Activated T-cell treated with anti-CD3 and anti-CD28 coated beads, Interleukin-2, amount 50 U/mL, for 4 hours (primary cell): ENCODE measurements around the gene FBXL17. TPM values are rescaled to one million over a fixed set of nuclear protein-coding genes. Genes with fewer than 3 reads are reported as not detected.

Experiments used
- ATAC-seq, 2 donors: fragments of 200-7000 bp; cut with Tn5 transposase; one replicate each; pipeline ENCODE4 v1.10.0; 2021
- DNase-seq: peaks from one replicate; pipeline ENCODE4 v3.0.0-alpha.2; 2020
- H3K27me3 Mint-ChIP-seq: one replicate; pipeline ENCODE4 v1.8.0; 2021; ENCODE audit warnings: low read depth, mixed read lengths
- H3K36me3 Mint-ChIP-seq: one replicate; pipeline ENCODE4 v1.8.0; 2022; ENCODE audit warnings: mixed read lengths; ENCODE audit not compliant: insufficient read depth
- H3K4me1 Mint-ChIP-seq: one replicate; pipeline ENCODE4 v1.8.0; 2021; ENCODE audit warnings: low read depth, mixed read lengths
- H3K4me3 Mint-ChIP-seq: one replicate; pipeline ENCODE4 v1.8.0; 2021; ENCODE audit warnings: mild to moderate bottlenecking, moderate library complexity, mixed read lengths
- H3K9me3 Mint-ChIP-seq: one replicate; pipeline ENCODE4 v1.8.0; 2021; ENCODE audit warnings: mixed read lengths
- total RNA-seq, 3 donors: library from RNA; stranded (reverse); gene quantifications; one replicate each; pipeline ENCODE4 v1.2.1, GENCODE V29; 2021

Gene FBXL17
- total RNA-seq, 3 donors from 2014 or later, result 5.9 to 6.6 (median 6.5) TPM

DNA sequence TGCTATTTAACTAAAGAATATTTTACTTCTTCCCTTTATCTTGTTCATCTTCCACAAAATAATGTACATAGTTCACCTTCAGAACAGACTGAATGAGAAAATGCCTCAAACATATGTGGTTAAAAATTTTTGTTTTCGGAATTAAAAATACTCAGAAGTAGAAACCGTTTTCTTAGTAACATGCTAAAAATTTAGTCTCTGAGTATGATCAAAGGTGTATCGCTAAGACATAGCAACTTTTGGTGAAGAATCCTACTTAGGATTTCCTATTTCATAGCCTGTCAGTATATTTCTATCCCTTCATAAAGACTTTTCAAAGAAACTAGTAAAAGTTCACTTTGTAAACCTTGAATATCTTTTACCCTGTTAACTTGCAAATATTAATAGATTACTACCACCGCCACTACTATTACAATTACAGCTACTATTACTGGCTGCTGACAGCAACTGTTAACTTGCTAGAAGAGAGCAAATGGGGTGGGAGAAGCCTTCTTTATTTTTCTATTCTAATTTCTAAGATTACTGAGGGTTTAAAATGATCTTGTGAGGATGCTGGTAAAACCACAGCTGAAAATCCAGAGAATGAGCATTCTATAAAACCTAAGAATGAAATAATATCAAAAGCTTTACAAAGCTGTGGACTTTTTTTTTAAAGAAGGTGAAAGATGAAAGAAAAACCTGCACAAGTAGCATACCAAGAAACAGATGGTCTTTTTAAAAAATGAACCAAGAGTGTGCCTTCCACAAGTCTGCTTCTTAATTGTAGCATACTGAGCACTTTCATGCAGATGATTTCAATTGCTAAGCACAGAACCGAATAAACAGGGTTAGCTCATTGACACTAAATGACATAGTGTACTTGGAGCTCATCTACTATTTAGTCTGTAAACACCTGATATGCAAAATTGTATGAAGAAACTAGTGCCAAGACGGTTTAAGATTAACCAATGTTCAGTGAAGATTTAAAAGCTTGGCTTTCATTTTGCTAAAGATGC, 464.9 kb downstream of the FBXL17 start:
- Mint-ChIP-seq H3K4me3 (no peak overlapping the region), H3K36me3 (peaks cover 5% of the 10 kb centered on the region), H3K27me3 (no peaks in the 10 kb centered on the region), H3K9me3 (no peaks in the 10 kb centered on the region), H3K4me1 (peaks cover 6% of the 10 kb centered on the region)
- ATAC-seq (no peak), DNase-seq (no peak)

DNA sequence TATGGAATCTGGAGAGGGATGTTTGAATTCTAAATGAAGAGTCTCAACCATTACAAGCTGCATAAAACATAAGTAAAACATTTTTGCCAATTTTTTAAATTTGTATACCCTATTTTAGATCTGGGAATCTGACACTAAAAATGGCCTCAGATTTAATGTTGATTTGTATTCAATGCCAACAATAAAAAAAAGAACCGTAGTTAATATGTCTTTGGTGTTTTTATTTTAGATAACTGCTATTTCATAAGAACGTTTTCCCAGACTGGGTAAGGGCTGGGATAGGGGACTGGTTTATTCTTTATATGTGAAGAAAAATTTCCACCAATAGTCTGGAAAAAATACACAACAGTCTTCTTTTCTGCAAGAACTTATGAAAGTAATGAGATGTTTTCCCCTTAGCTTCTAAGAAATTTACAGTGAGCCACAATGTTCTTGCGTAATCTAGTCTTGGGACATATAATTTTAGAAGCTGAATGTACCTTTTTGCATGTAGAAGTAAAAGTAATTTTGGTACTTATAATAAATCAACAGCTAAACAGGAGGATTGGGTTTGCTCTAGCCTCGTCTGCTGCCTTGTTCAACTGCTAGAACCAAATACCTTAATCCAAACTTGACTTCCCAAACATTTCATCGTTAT, 466.6 kb downstream of the FBXL17 start:
- ATAC-seq (no peak), DNase-seq (no peak)
- Mint-ChIP-seq H3K27me3 (no peaks in the 10 kb centered on the region), H3K36me3 (peaks cover 4% of the 10 kb centered on the region), H3K9me3 (no peaks in the 10 kb centered on the region), H3K4me3 (no peak overlapping the region), H3K4me1 (peaks cover 6% of the 10 kb centered on the region)

DNA sequence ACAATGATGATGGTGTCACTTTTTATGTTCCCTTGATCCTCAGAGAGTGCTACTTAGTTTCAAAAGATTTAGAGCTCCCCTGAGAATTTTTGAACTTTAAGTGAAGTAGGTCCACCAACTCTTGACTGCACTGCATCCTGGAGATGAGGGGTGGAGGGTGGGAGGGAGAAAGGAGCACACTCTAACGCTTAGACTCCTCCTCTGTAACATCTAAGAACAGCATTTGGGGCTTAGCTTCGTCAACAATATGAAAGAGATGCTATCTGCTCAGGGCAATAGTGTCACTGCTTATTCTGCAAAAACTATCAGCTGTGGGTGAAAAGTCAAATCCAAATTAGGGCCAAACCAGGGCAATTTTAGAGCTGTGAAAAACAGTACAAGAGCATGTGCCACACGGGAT, 468.4 kb downstream of the FBXL17 start:
- H3K36me3 Mint-ChIP-seq, result peaks cover 5% of the 10 kb centered on the region
- no peak overlapping the region for H3K4me3 Mint-ChIP-seq
- peaks cover 2% of the 10 kb centered on the region for H3K4me1 Mint-ChIP-seq
- H3K27me3 Mint-ChIP-seq, result no peaks in the 10 kb centered on the region
- no peak for ATAC-seq
- DNase-seq, result no peak
- peaks cover 4% of the 10 kb centered on the region for H3K9me3 Mint-ChIP-seq

DNA sequence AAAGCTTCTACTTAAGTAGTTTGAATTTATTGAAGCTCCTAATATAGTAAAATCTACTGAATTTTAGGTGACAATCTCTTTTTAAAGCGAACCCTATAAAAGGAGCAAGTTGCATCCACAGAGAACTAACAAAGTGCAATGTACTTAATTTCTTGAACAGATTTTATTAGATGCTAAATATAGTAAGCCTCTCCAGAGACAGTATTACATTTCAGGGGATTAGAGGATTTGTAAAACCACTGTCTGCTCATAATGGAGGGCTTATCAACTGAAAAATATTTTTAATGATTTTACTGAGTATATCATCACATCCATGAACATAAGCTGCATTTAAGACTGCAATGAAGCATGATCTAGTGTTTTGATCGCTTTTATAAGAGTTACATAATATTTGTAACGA, 481.2 kb downstream of the FBXL17 start:
- Mint-ChIP-seq H3K4me3 (no peak overlapping the region), H3K4me1 (peaks cover 2% of the 10 kb centered on the region), H3K27me3 (no peaks in the 10 kb centered on the region), H3K9me3 (peaks cover 6% of the 10 kb centered on the region), H3K36me3 (peaks cover 18% of the 10 kb centered on the region)
- ATAC-seq (no peak), DNase-seq (no peak)

DNA sequence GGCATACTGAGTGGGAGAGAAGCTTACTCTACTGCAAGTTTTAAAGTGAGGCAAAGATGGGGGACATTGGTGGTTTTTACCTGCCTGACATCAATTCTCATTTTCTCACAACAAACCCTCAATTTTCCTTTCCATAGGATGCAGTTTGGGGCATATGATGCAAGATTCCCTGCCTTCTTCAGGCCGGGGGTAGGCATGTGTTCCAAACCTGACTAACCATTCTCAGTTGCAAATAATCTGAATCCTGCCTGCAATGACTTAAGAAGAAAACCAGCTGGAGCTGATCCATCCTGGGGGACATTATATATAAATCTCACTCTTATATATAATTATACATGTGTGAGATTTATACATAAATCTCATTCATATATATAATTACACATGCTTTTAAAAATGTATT, 487.5 kb downstream of the FBXL17 start:
- H3K27me3 Mint-ChIP-seq, result no peaks in the 10 kb centered on the region
- peaks cover 19% of the 10 kb centered on the region for H3K36me3 Mint-ChIP-seq
- H3K9me3 Mint-ChIP-seq, result peaks cover 3% of the 10 kb centered on the region
- DNase-seq (no peak), ATAC-seq (no peak)
- H3K4me1 Mint-ChIP-seq, result peaks cover 2% of the 10 kb centered on the region
- no peak overlapping the region for H3K4me3 Mint-ChIP-seq

DNA sequence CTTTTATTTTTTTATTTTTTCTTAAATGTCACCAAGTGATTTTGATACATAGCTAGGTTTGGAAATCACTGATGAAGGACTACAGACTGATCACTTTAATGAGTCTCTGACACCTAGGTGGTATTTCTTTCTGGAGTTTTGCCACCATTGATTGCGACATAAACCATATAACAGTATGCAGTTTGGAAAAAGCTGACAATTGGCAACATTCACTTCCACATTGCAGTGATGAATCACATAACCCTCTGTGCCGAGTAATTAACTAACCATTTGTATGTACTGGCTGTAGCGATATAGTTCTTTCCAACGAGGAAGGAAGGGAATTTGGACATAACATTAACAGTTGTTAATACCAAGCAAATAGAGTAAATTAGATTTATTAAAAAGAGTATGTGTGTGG, 488.3 kb downstream of the FBXL17 start:
- Mint-ChIP-seq H3K4me1 (peaks cover 1% of the 10 kb centered on the region), H3K9me3 (no peaks in the 10 kb centered on the region), H3K36me3 (peaks cover 15% of the 10 kb centered on the region), H3K27me3 (no peaks in the 10 kb centered on the region), H3K4me3 (no peak overlapping the region)
- no peak for ATAC-seq
- DNase-seq, result no peak

DNA sequence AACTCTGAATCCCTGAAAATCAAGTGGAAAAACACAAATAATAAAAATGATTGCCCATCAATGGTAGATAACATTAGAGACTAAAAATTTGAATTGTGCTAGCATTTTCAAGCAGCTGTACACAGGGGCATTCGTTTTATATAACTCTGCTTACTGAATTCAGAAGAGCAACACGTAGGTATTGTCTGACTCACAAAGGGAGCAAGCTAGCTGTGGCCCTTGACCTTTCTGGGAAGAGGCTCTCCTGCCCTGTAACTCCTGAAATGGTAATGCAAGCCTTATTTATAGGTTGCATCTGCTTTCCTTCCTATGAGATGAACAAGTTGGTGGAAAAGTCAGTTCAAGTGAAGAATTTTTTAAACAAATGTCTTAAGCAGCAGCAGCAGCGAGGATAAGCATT, 492.5 kb downstream of the FBXL17 start:
- DNase-seq (no peak), ATAC-seq (no peak)
- no peaks in the 10 kb centered on the region for H3K27me3 Mint-ChIP-seq
- no peaks in the 10 kb centered on the region for H3K9me3 Mint-ChIP-seq
- H3K36me3 Mint-ChIP-seq, result peaks cover 12% of the 10 kb centered on the region
- H3K4me3 Mint-ChIP-seq, result no peak overlapping the region
- H3K4me1 Mint-ChIP-seq, result peaks cover 6% of the 10 kb centered on the region

DNA sequence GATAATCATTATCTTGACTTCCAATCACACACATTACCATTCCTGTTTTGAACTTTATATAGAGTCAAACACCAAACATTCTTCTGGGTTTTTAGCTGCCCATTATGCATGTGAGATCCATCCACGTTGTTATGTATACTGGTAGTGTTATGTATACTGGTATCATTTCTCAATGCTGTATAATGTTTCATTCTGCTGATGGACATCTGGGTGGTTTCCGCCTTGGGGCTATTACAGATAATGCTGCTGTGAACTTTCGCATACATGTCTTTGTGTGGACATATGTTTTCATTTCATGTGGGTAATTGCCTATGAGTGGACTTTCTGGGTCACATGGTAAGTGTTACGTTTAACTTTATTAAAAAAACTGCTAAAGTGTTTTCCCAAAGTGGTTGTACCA, 493.4 kb downstream of the FBXL17 start:
- H3K27me3 Mint-ChIP-seq, result no peaks in the 10 kb centered on the region
- H3K36me3 Mint-ChIP-seq, result peaks cover 12% of the 10 kb centered on the region
- no peaks in the 10 kb centered on the region for H3K9me3 Mint-ChIP-seq
- H3K4me1 Mint-ChIP-seq, result peaks cover 6% of the 10 kb centered on the region
- no peak overlapping the region for H3K4me3 Mint-ChIP-seq
- DNase-seq, result no peak
- no peak for ATAC-seq

DNA sequence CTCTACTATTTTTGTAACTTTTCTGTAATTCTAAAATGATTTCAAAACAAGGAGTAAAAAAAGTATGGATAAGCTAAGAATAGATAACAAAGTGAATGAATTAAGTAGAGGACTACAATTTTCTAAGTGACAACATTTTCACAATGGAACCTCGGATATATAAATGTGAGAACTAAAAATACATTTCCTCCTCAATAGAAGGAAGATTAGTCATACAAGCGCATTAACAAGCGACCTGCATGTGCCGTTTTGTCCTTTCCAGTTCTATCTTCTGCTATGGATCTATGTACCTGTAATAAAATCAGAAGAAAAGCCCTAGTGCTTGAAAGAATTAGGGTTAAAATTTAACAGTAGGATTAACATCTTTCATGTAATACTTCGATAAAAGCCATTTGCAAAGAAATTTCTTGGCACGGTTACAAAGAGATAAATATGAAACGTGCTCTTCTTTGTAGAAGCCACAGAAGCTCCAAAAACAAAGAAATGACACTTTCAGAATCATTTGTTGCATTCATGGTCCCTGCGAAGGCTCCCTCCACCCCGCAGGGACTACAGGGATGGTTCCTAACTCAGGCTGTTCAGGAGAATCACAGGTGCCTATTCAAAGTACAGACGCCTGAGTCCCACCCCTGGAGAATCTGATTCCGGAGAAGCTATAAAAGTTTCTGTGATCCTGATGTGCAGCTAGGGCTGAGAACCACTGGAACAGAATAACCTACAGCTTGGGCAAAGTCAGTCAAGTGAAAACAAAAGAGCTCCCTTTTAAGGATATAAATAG, 494.5 kb downstream of the FBXL17 start:
- ATAC-seq, result no peak
- Mint-ChIP-seq H3K9me3 (no peaks in the 10 kb centered on the region), H3K4me1 (peaks cover 6% of the 10 kb centered on the region), H3K27me3 (no peaks in the 10 kb centered on the region), H3K4me3 (no peak overlapping the region), H3K36me3 (peaks cover 12% of the 10 kb centered on the region)
- no peak for DNase-seq

DNA sequence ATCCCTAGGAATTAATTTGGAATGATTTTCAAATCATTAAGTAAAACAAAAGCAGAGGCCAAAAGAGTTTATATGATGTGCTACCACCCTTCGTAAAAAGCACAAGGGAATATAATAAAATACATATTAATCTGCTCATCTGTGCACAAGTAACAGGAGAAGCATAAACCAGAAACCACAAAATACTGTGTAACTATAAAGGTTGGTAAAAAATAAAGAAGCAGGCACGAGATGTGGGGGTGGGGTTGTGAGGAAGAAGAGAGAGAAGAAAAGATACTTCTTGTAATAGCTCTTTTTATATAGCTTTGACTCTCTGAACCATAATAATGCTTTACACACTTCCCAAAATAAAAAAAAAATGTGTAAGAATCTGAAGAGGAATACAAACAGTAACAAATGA, 496.3 kb downstream of the FBXL17 start:
- ATAC-seq (no peak), DNase-seq (no peak)
- Mint-ChIP-seq H3K27me3 (no peaks in the 10 kb centered on the region), H3K4me1 (peaks cover 6% of the 10 kb centered on the region), H3K4me3 (no peak overlapping the region), H3K9me3 (no peaks in the 10 kb centered on the region), H3K36me3 (peaks cover 9% of the 10 kb centered on the region)

DNA sequence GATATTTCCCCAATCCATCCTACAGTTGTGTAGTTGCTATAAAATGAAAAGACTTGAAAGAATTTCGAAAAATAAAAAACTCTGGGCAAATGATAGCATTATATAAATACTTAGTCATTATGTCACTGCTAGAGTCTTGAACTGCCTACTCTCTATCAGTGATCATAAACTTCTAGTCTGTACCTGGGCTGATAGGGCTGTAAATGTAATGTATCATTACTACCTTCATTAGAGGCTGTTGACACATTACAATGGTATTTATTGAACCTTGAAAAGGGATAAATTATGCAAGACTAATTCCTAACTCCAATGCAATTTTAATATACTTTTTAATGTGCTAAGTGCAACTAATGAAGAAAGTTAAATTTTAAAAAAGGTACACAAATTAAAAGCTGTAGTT, 497.0 kb downstream of the FBXL17 start:
- peaks cover 6% of the 10 kb centered on the region for H3K4me1 Mint-ChIP-seq
- ATAC-seq (no peak), DNase-seq (no peak)
- H3K9me3 Mint-ChIP-seq, result no peaks in the 10 kb centered on the region
- no peak overlapping the region for H3K4me3 Mint-ChIP-seq
- H3K36me3 Mint-ChIP-seq, result peaks cover 11% of the 10 kb centered on the region
- H3K27me3 Mint-ChIP-seq, result no peaks in the 10 kb centered on the region

DNA sequence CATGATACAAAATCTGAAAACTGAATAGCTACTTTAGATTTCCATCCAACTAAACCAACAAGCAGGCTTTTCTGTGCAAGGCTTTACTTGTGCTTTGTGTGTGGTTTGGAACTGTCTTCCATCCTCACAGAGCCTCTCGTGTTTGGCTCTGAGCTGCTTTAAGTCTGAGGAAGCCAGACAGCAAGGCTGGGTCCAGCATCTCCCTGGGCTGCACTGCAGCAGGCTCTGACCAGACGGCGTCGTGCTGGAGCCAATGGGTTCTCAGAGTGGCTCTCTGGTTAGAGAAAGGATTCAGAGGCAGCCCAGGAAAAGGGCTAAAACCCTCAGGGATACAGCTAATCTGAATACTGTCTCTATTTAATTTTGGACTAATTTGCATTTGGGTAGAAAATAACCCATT, 503.2 kb downstream of the FBXL17 start:
- peaks cover 18% of the 10 kb centered on the region for H3K36me3 Mint-ChIP-seq
- DNase-seq (no peak), ATAC-seq (no peak)
- no peaks in the 10 kb centered on the region for H3K9me3 Mint-ChIP-seq
- H3K27me3 Mint-ChIP-seq, result no peaks in the 10 kb centered on the region
- no peaks in the 10 kb centered on the region for H3K4me1 Mint-ChIP-seq
- H3K4me3 Mint-ChIP-seq, result no peak overlapping the region

DNA sequence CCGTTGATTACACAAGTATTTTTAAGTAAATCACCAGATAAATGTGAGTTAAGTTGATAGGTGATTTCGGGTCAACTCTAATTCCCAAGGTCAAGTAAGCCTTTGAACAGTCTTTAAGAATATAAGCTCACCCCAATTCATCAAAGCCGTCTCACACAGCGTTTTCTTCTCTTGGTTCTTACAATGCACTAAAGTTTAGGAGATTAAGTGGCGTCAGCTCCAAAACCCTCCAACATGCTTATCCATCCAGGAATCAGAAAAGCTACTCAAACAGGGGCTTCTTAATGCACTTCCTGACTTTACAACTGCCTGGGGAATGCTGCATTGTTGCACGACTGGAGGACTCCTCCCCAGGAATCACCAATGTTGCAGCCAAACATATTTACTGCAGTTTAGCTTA, 505.0 kb downstream of the FBXL17 start:
- Mint-ChIP-seq H3K9me3 (no peaks in the 10 kb centered on the region), H3K4me3 (no peak overlapping the region), H3K4me1 (no peaks in the 10 kb centered on the region), H3K36me3 (peaks cover 18% of the 10 kb centered on the region), H3K27me3 (no peaks in the 10 kb centered on the region)
- DNase-seq, result no peak
- ATAC-seq, result no peak

DNA sequence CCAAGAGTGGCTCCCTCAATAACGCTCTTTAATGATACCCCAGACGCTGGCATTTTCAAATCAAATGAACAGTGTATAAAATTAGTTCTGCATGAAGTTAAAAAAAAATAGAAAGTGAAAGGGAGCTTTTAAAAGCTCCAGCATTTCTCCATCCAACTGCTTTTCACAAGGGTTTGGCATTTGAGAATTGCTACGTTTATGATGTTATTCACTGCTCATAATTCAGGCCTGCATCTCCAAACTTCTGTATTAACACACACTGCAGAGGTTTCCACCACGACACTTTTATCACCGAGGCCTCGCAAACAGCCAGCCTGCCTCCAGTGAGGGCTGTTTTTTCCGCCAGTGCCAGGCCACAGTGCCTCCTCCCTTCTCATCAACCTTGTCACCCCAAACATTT, 505.6 kb downstream of the FBXL17 start:
- Mint-ChIP-seq H3K36me3 (peaks cover 18% of the 10 kb centered on the region), H3K9me3 (no peaks in the 10 kb centered on the region)
- no peak for ATAC-seq

More for the DNA sequence above, 505.6 kb downstream of the FBXL17 start:
- no peak overlapping the region for H3K4me3 Mint-ChIP-seq
- no peaks in the 10 kb centered on the region for H3K27me3 Mint-ChIP-seq
- no peak for DNase-seq
- H3K4me1 Mint-ChIP-seq, result no peaks in the 10 kb centered on the region
